ENCODE measurements around the gene SKI. TPM values are rescaled to one million over a fixed set of nuclear protein-coding genes. Genes with fewer than 3 reads are reported as not detected.

Gene SKI
- total and polyA plus RNA-seq, 9 of the 15 experiments (the other 6 are each of a cell fraction or from before 2014, with no cell fraction given), result 0.10 to 60.5 (median 4.6) TPM

- peaks cover 0 to 74% of the 10 kb centered on the region in 2 experiments; a peak in 3 of 5 replicates for H3K4me1 ChIP-seq (replicated peaks in 1 of 2; ENCODE audit: control insufficient read depth in 2 of 2, insufficient read depth in 2 of 2, low read length in 2 of 2)
- no peak overlapping the region for H3K4me2 ChIP-seq (ENCODE audit: insufficient read depth, low read length)
- ChIA-PET CTCF (ENCODE audit: low intra/inter-chr PET ratio) (no interaction called here), POLR2A (interaction anchor here (0.7 to 1.6 kb wide), 3 partner anchors 22 to 132 kb away, joined by 3 to 5 read pairs (median 4); no protein-coding TSS in a partner anchor)
- H3K9me3 ChIP-seq (replicated peaks; ENCODE audit: control insufficient read depth, insufficient read depth, low read depth, low read length), result no peaks in the 10 kb centered on the region
- in situ Hi-C loops (cut with MboI), result no loop called here
- no peaks in the 10 kb centered on the region for H3K9me1 ChIP-seq (ENCODE audit: control insufficient read depth, insufficient read depth, low read length)
- no TSS peak for BruUV-seq (replicated peaks)
- no peaks in the 10 kb centered on the region for H3K36me3 ChIP-seq (ENCODE audit: control insufficient read depth, insufficient read depth, low read length)
- intact Hi-C loops (cut with micrococcal nuclease), result no loop called here
- no peaks in the 10 kb centered on the region for H3K79me2 ChIP-seq (ENCODE audit: control insufficient read depth, insufficient read depth, low read length)
- no peak for ATAC-seq
- no peak overlapping the region for H3K27ac ChIP-seq (ENCODE audit: extremely low read depth, low read depth, low read length)
- WGBS (ENCODE audit: insufficient coverage, low coverage, missing lambda C conversion rate), result 9% methylated on average over 39 of the region's 41 CpGs
- H3K27me3 ChIP-seq (ENCODE audit: control insufficient read depth in 2 of 2, insufficient read depth in 2 of 2, low read length in 2 of 2), result peaks cover 60 to 84% of the 10 kb centered on the region in 2 experiments
- peak overlapping the region in 1 of 2 experiments; percentile 35; a peak in 2 of 4 replicates for H3K9ac ChIP-seq (ENCODE audit: insufficient read depth in 1 of 2, low read depth in 2 of 2, low read length in 2 of 2)
- H4K20me1 ChIP-seq (replicated peaks; ENCODE audit: control insufficient read depth, insufficient read depth, low read length), result 0 out of 2 replicates have a peak, but pooled peaks cover 5% of the 10 kb centered on the region
- no peak for DNase-seq (ENCODE audit: extremely low read depth in 1 of 4, low spot score in 3 of 4)
- H3K4me3 ChIP-seq, result no peak overlapping the region
- no peak for FAIRE-seq
- H2AFZ ChIP-seq (ENCODE audit: low read depth, low read length), result no peak overlapping the region
- TF ChIP-seq UBTF (IDR thresholded peaks at IDR 0.05; ENCODE audit: borderline replicate concordance in 1 of 2, low read depth in 2 of 2, low read length in 2 of 2) (peak in 1 of 2 experiments; percentile 33; a peak in 1 of 4 replicates), PPARD (CRISPR knock-in tag; IDR thresholded peaks at IDR 0.05) (no peak), PCBP1 (IDR thresholded peaks at IDR 0.05; ENCODE audit: low read depth, low read length, poor library complexity, severe bottlenecking) (peak; percentile 36), TARDBP (IDR thresholded peaks at IDR 0.05) (no peak), ZNF766 (CRISPR knock-in tag; conservative IDR thresholded peaks at IDR 0.05) (no peak)
- TF ChIP-seq, protein P1, sequence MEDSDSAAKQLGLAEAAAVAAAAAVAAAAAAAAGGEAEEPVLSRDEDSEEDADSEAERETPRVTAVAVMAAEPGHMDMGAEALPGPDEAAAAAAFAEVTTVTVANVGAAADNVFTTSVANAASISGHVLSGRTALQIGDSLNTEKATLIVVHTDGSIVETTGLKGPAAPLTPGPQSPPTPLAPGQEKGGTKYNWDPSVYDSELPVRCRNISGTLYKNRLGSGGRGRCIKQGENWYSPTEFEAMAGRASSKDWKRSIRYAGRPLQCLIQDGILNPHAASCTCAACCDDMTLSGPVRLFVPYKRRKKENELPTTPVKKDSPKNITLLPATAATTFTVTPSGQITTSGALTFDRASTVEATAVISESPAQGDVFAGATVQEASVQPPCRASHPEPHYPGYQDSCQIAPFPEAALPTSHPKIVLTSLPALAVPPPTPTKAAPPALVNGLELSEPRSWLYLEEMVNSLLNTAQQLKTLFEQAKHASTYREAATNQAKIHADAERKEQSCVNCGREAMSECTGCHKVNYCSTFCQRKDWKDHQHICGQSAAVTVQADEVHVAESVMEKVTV (CRISPR knock-in tag; IDR thresholded peaks at IDR 0.05), result no peak
These were observed 92.9 kb downstream of the SKI start for GRCh38 chr1:2320760-2321667.

All from K562 (cell line).